SK-N-SH treated with all-trans-retinoic acid at 6 μM for 48 hours (cell line): ENCODE measurements around the gene UBE2Z.

Experiments
- ATAC-seq: fragments of 200-7000 bp; cut with Tn5 transposase; 3 replicates; pipeline ENCODE4 v1.9.1; 2020; ENCODE audit warnings: mild to moderate bottlenecking, moderate library complexity
- ARNTL ChIP-seq: fragments of 450-650 bp; formaldehyde crosslinking; IDR thresholded peaks from 2 replicates; pipeline ENCODE4 v1.5.0; 2020; ENCODE audit warnings: low read depth, mild to moderate bottlenecking, moderate library complexity, borderline replicate concordance
- CREB5 ChIP-seq: fragments of 250-450 bp; sonication (Bioruptor Pico); IDR thresholded peaks from 2 replicates; pipeline ENCODE4 v1.5.1; 2020; ENCODE audit warnings: low read depth, mild to moderate bottlenecking, moderate library complexity
- CSDC2 ChIP-seq: fragments of 250-450 bp; sonication (Bioruptor Pico); IDR thresholded peaks from 2 replicates; pipeline ENCODE4 v1.5.0; 2020; ENCODE audit warnings: mild to moderate bottlenecking, moderate library complexity
- CSRNP3 ChIP-seq: fragments of 250-450 bp; sonication (Bioruptor Pico); IDR thresholded peaks from 2 replicates; pipeline ENCODE4 v1.5.1; 2021; ENCODE audit warnings: mild to moderate bottlenecking, moderate library complexity
- ESRRG ChIP-seq: fragments of 250-450 bp; sonication (Bioruptor Pico); IDR thresholded peaks from 2 replicates; pipeline ENCODE4 v1.6.1; 2021; ENCODE audit warnings: mild to moderate bottlenecking
- GLIS3 ChIP-seq: fragments of 250-450 bp; sonication (Bioruptor Pico); IDR thresholded peaks from 2 replicates; pipeline ENCODE4 v1.5.0; 2020; ENCODE audit warnings: mild to moderate bottlenecking, moderate library complexity
- ISL1 ChIP-seq: fragments of 250-450 bp; sonication (Bioruptor Pico); IDR thresholded peaks from 2 replicates; pipeline ENCODE4 v2.1.2; 2022; ENCODE audit warnings: mild to moderate bottlenecking, moderate library complexity
- OSR1 ChIP-seq: fragments of 250-450 bp; sonication (Bioruptor Pico); IDR thresholded peaks from 2 replicates; pipeline ENCODE4 v1.8.0; 2022; ENCODE audit warnings: moderate library complexity, mild to moderate bottlenecking, inconsistent platforms
- PATZ1 ChIP-seq: fragments of 250-450 bp; sonication (Bioruptor Pico); IDR thresholded peaks from 2 replicates; pipeline ENCODE4 v1.8.0; 2020; ENCODE audit warnings: mild to moderate bottlenecking, moderate library complexity, borderline replicate concordance
- RARB ChIP-seq: fragments of 250-450 bp; sonication (Bioruptor Pico); IDR thresholded peaks from 2 replicates; pipeline ENCODE4 v1.8.0; 2021; ENCODE audit warnings: mild to moderate bottlenecking, moderate library complexity
- SNAI2 ChIP-seq: fragments of 250-450 bp; sonication (Bioruptor Pico); IDR thresholded peaks from 2 replicates; pipeline ENCODE4 v1.5.0; 2020; ENCODE audit warnings: mild to moderate bottlenecking, moderate library complexity
- TCF4 ChIP-seq: fragments of 250-450 bp; sonication (Bioruptor Pico); IDR thresholded peaks from 2 replicates; pipeline ENCODE4 v1.8.0; 2021; ENCODE audit warnings: mild to moderate bottlenecking, moderate library complexity, borderline replicate concordance
- TOX ChIP-seq: fragments of 250-450 bp; sonication (Bioruptor Pico); IDR thresholded peaks from 2 replicates; pipeline ENCODE4 v1.8.0; 2021; ENCODE audit warnings: mild to moderate bottlenecking, moderate library complexity, borderline replicate concordance
- TSHZ2 ChIP-seq: fragments of 250-450 bp; sonication (Bioruptor Pico); IDR thresholded peaks from 2 replicates; pipeline ENCODE4 v1.5.0; 2020; ENCODE audit warnings: mild to moderate bottlenecking, moderate library complexity
- ZC3H10 ChIP-seq: fragments of 250-450 bp; sonication (Bioruptor Pico); IDR thresholded peaks from 2 replicates; pipeline ENCODE4 v1.5.1; 2021; ENCODE audit warnings: mild to moderate bottlenecking, moderate library complexity
- ZFP3 ChIP-seq: fragments of 250-450 bp; sonication (Bioruptor Pico); IDR thresholded peaks from 2 replicates; pipeline ENCODE4 v1.5.0; 2020; ENCODE audit warnings: mild to moderate bottlenecking, moderate library complexity
- ZFP30 ChIP-seq: fragments of 450-650 bp; formaldehyde crosslinking; IDR thresholded peaks from 2 replicates; pipeline ENCODE4 v1.5.0; 2022; ENCODE audit warnings: mild to moderate bottlenecking, moderate library complexity
- ZNF565 ChIP-seq: fragments of 450-650 bp; formaldehyde crosslinking; conservative IDR thresholded peaks from 2 replicates; pipeline ENCODE4 v1.5.0; 2020; ENCODE audit warnings: low read depth, mild to moderate bottlenecking, moderate library complexity
- ZNF70 ChIP-seq: fragments of 450-650 bp; formaldehyde crosslinking; IDR thresholded peaks from 2 replicates; pipeline ENCODE4 v1.5.0; 2020; ENCODE audit warnings: mild to moderate bottlenecking, moderate library complexity
- ZNF8 ChIP-seq: fragments of 450-650 bp; formaldehyde crosslinking; IDR thresholded peaks from 2 replicates; pipeline ENCODE4 v1.5.0; 2020; ENCODE audit warnings: mild to moderate bottlenecking, moderate library complexity
- TF ChIP-seq, protein P1 (sequence below): fragments of 250-450 bp; sonication (Bioruptor Pico); IDR thresholded peaks from 2 replicates; pipeline ENCODE4 v1.8.0; 2021; ENCODE audit warnings: low read depth, mild to moderate bottlenecking, moderate library complexity, borderline replicate concordance

The UBE2Z gene

DNA sequence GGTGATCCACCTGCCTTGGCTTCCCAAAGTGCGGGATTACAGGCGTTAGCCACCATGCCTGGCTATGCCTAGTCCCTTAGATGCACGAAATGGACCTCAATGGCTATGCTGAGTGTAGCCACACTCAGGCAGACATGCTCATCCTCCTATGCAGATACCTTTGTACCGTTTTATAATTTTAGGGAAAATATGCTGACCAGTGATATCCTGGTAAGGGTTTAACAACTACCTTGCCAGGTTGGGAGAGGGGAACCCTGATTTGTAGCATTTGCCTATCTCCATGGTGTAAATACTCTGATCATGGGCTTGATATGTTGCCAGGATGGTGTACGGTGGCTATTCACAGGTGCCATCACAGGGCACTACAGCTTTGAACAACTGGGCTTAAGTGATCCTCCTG lies 43.4 kb downstream of the UBE2Z start:
- TF ChIP-seq CREB5 (no peak), TCF4 (no peak), ZNF565 (CRISPR knock-in tag) (no peak), GLIS3 (CRISPR knock-in tag) (no peak), ZNF70 (no peak), ZC3H10 (CRISPR knock-in tag) (no peak), CSDC2 (CRISPR knock-in tag) (no peak), ARNTL (no peak), TSHZ2 (CRISPR knock-in tag) (no peak), OSR1 (CRISPR knock-in tag) (no peak)

DNA sequence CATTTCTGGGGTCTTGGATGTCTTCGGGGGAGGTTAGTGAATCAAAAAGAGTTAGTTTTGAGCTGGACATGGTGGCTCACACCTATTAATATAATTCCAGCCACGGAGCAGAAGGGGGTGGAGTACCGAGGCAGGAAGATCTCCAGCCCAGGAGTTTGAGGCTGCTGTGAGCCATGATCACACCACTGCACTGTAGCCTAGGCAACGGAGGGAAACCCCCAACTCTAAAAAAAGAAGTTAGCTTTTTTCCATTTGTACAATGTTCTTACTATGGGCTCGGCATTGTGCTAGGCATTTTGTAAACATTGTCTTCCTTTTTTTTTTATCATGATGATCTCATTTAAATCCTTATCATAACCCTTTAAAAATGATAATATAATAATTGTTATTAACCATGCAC lies 44.7 kb downstream of the UBE2Z start:
- no peak for TF ChIP-seq CREB5
- no peak for TF ChIP-seq ZNF70
- TF ChIP-seq ZNF565 (CRISPR knock-in tag) = no peak
- no peak for TF ChIP-seq ISL1 (CRISPR knock-in tag)
- TF ChIP-seq CSRNP3 = no peak
- TF ChIP-seq ZNF8 (CRISPR knock-in tag) = no peak
- no peak for TF ChIP-seq ARNTL
- no peak for TF ChIP-seq TCF4
- TF ChIP-seq SNAI2 = no peak
- TF ChIP-seq, protein P1, sequence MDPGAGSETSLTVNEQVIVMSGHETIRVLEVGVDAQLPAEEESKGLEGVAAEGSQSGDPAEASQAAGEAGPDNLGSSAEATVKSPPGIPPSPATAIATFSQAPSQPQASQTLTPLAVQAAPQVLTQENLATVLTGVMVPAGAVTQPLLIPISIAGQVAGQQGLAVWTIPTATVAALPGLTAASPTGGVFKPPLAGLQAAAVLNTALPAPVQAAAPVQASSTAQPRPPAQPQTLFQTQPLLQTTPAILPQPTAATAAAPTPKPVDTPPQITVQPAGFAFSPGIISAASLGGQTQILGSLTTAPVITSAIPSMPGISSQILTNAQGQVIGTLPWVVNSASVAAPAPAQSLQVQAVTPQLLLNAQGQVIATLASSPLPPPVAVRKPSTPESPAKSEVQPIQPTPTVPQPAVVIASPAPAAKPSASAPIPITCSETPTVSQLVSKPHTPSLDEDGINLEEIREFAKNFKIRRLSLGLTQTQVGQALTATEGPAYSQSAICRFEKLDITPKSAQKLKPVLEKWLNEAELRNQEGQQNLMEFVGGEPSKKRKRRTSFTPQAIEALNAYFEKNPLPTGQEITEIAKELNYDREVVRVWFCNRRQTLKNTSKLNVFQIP (CRISPR knock-in tag) = no peak
- TF ChIP-seq TOX (CRISPR knock-in tag) = no peak
- TF ChIP-seq PATZ1 (CRISPR knock-in tag) = no peak
- no peak for TF ChIP-seq ZC3H10 (CRISPR knock-in tag)
- no peak for TF ChIP-seq GLIS3 (CRISPR knock-in tag)
- TF ChIP-seq, all 23 proteins: peak for 0
- ATAC-seq = peak; percentile 43

More for the DNA sequence above, 43.4 kb downstream of the UBE2Z start:
- no peak for ATAC-seq

DNA sequence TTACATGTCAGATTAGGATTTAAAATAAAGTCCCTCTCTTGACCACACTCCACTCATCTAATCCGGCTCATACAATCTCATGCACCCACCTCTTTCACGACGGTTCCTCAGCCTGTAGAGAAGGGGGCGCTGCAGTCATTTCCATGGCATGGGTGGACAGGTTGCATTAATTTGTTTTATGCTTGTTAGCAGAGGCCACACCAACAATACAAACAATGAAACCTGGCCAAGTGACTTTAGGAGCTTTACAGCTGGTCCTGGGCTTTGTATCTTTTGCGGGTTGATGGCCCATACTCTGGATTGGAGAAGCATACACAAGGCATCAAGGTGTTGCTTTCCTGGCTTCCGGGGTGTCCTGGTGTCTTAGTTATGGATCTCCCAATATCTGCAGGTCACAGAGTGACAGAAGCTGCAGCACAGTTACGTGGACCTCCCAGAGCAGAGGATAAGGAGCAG lies 46.1 kb downstream of the UBE2Z start:
- TF ChIP-seq ZNF70 = no peak
- TF ChIP-seq ISL1 (CRISPR knock-in tag) = no peak
- no peak for TF ChIP-seq ESRRG (CRISPR knock-in tag)
- no peak for TF ChIP-seq ZFP3
- no peak for TF ChIP-seq CSDC2 (CRISPR knock-in tag)
- TF ChIP-seq RARB = no peak
- no peak for TF ChIP-seq TOX (CRISPR knock-in tag)
- TF ChIP-seq ZFP30 (CRISPR knock-in tag) = no peak
- no peak for TF ChIP-seq CSRNP3
- TF ChIP-seq GLIS3 (CRISPR knock-in tag) = no peak
- TF ChIP-seq, protein P1 (CRISPR knock-in tag) = no peak
- TF ChIP-seq, all 23 proteins: peak for 0
- ATAC-seq = peak; percentile 94
